PFSK-1 (cell line): ENCODE results near the gene SAP30L.

ENCODE experiments used
- FOXP2 ChIP-seq: optimal IDR thresholded peaks from 2 replicates; pipeline ENCODE3; 2011; ENCODE audit warnings: borderline replicate concordance, control low read depth, inconsistent platforms; ENCODE audit not compliant: insufficient read depth; ENCODE audit errors: extremely low read length, extremely low read depth
- POLR2AphosphoS5 ChIP-seq: IDR thresholded peaks from 2 replicates; pipeline ENCODE4 v1.6.1; 2012; ENCODE audit warnings: low read depth, mild to moderate bottlenecking, control low read depth, low read length, moderate library complexity
- SIN3A ChIP-seq: IDR thresholded peaks from 2 replicates; pipeline ENCODE4 v1.6.1; 2012; ENCODE audit warnings: mild to moderate bottlenecking, low read length, moderate library complexity, borderline replicate concordance; ENCODE audit not compliant: insufficient read depth
- TAF1 ChIP-seq: IDR thresholded peaks from 2 replicates; pipeline ENCODE4 v1.6.1; 2012; ENCODE audit warnings: low read length, control low read depth, borderline replicate concordance; ENCODE audit not compliant: insufficient read depth
- TF ChIP-seq, protein P1 (sequence below), 2 experiments: IDR thresholded peaks; 2 replicates each; pipeline versions ENCODE4 v1.6.1 to v1.8.0; 2011 to 2012; ENCODE audit warnings: low read depth in 2 of 2, low read length in 2 of 2, control low read depth in 1 of 2, inconsistent platforms in 1 of 2, mild to moderate bottlenecking in 1 of 2, moderate library complexity in 1 of 2; ENCODE audit not compliant: insufficient read depth in 1 of 2

- TF ChIP-seq POLR2AphosphoS5, result no peak
- TF ChIP-seq SIN3A, result no peak
- no peak for TF ChIP-seq TAF1
- TF ChIP-seq, protein P1, sequence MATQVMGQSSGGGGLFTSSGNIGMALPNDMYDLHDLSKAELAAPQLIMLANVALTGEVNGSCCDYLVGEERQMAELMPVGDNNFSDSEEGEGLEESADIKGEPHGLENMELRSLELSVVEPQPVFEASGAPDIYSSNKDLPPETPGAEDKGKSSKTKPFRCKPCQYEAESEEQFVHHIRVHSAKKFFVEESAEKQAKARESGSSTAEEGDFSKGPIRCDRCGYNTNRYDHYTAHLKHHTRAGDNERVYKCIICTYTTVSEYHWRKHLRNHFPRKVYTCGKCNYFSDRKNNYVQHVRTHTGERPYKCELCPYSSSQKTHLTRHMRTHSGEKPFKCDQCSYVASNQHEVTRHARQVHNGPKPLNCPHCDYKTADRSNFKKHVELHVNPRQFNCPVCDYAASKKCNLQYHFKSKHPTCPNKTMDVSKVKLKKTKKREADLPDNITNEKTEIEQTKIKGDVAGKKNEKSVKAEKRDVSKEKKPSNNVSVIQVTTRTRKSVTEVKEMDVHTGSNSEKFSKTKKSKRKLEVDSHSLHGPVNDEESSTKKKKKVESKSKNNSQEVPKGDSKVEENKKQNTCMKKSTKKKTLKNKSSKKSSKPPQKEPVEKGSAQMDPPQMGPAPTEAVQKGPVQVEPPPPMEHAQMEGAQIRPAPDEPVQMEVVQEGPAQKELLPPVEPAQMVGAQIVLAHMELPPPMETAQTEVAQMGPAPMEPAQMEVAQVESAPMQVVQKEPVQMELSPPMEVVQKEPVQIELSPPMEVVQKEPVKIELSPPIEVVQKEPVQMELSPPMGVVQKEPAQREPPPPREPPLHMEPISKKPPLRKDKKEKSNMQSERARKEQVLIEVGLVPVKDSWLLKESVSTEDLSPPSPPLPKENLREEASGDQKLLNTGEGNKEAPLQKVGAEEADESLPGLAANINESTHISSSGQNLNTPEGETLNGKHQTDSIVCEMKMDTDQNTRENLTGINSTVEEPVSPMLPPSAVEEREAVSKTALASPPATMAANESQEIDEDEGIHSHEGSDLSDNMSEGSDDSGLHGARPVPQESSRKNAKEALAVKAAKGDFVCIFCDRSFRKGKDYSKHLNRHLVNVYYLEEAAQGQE (IDR thresholded peaks at IDR 0.05; ENCODE audit: insufficient read depth in 1 of 2, low read depth in 2 of 2, low read length in 2 of 2), result no peak
- TF ChIP-seq FOXP2, result no peak
Measured at GRCh38 chr5:154402611-154403010, 43.2 kb upstream of the SAP30L start.
